Activated T-helper 2 cell treated with anti-CD3 and anti-CD28 coated beads, Interferon-gamma antibody, Interleukin-2, Interleukin-4, amounts not matched to agents 10 μg/mL and 5 μg/mL and 100 μg/mL, durations not matched to agents 14 hours and 24 hours and 36 hours (primary cell): ENCODE measurements around the gene FARS2. TPM values are rescaled to one million over a fixed set of nuclear protein-coding genes. Genes with fewer than 3 reads are reported as not detected.

Experiments used
- DNase-seq: peaks from one replicate; pipeline ENCODE4 v3.0.0; 2021; ENCODE audit warnings: low spot score
- H3K27ac Mint-ChIP-seq: one replicate; pipeline ENCODE4 v1.8.0; 2021; ENCODE audit warnings: mixed read lengths
- H3K27me3 Mint-ChIP-seq: one replicate; pipeline ENCODE4 v1.8.0; 2021; ENCODE audit warnings: low read depth, mixed read lengths
- H3K36me3 Mint-ChIP-seq: one replicate; pipeline ENCODE4 v1.8.0; 2021; ENCODE audit warnings: low read depth, mixed read lengths
- H3K4me1 Mint-ChIP-seq: one replicate; pipeline ENCODE4 v1.8.0; 2021; ENCODE audit warnings: low read depth, mixed read lengths
- H3K4me3 Mint-ChIP-seq: one replicate; pipeline ENCODE4 v1.8.0; 2021; ENCODE audit warnings: low read depth, mild to moderate bottlenecking, moderate library complexity, mixed read lengths
- H3K9me3 Mint-ChIP-seq: one replicate; pipeline ENCODE4 v1.8.0; 2021; ENCODE audit warnings: mixed read lengths
- intact Hi-C: fragments of 100-400 bp; cut with micrococcal nuclease; formaldehyde crosslinking; loops from one replicate; pipeline ENCODE4 v1.15.1; 2023
- total RNA-seq: library from RNA; stranded (reverse); gene quantifications from 2 replicates; pipeline ENCODE4 v1.2.3, GENCODE V29; 2022

Gene FARS2
- total RNA-seq, 1 donor from 2014 or later, result 19.7 TPM

DNA sequence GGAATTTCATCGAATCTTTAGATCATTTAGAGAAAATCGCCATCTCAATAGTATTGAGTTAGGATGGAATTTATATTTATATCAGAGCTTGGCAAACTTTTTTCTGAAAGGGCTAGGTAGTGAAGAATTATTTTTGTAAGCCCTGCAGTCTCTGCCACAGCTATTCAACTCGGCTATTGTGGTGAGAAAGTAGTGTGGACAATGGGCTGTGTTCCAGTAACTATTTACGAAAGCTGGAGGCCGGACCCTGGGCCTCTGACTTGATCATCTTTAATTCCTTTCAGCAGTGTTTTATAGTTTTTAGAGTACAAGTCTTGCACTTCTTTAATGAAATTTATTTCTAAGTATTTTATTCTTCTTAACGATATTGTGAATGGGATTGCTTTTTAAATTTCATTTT is 201.5 kb downstream of the FARS2 start:
- H3K9me3 Mint-ChIP-seq, result no peaks in the 10 kb centered on the region
- no peaks in the 10 kb centered on the region for H3K36me3 Mint-ChIP-seq
- peaks cover 11% of the 10 kb centered on the region for H3K4me1 Mint-ChIP-seq
- DNase-seq, result no peak
- no peaks in the 10 kb centered on the region for H3K27me3 Mint-ChIP-seq
- intact Hi-C loops, result no loop called here
- no peak overlapping the region for H3K4me3 Mint-ChIP-seq
- H3K27ac Mint-ChIP-seq, result no peak overlapping the region

DNA sequence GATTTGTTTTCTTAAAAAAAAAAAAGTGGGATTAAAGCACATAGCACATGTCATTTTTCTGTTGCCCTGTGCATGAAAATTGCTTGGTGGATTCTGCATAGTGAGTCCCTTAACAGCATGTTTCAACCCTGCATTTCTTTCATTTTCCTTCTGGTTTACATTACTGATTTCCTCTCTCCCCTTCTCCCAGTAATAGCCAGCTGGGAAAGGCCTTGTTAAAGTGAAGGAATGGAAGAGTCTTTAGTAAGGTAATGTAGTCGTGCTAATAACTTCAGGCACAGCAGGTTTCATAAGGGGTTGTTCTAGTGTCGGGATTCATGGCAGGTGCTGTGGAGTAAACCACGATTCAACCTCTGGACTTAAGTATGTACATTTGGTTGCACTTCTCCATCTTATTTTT is 202.4 kb downstream of the FARS2 start:
- H3K27me3 Mint-ChIP-seq, result no peaks in the 10 kb centered on the region
- peaks cover 14% of the 10 kb centered on the region for H3K4me1 Mint-ChIP-seq
- no peaks in the 10 kb centered on the region for H3K36me3 Mint-ChIP-seq
- intact Hi-C loops, result no loop called here
- H3K9me3 Mint-ChIP-seq, result no peaks in the 10 kb centered on the region
- H3K4me3 Mint-ChIP-seq, result no peak overlapping the region
- no peak overlapping the region for H3K27ac Mint-ChIP-seq
- no peak for DNase-seq

DNA sequence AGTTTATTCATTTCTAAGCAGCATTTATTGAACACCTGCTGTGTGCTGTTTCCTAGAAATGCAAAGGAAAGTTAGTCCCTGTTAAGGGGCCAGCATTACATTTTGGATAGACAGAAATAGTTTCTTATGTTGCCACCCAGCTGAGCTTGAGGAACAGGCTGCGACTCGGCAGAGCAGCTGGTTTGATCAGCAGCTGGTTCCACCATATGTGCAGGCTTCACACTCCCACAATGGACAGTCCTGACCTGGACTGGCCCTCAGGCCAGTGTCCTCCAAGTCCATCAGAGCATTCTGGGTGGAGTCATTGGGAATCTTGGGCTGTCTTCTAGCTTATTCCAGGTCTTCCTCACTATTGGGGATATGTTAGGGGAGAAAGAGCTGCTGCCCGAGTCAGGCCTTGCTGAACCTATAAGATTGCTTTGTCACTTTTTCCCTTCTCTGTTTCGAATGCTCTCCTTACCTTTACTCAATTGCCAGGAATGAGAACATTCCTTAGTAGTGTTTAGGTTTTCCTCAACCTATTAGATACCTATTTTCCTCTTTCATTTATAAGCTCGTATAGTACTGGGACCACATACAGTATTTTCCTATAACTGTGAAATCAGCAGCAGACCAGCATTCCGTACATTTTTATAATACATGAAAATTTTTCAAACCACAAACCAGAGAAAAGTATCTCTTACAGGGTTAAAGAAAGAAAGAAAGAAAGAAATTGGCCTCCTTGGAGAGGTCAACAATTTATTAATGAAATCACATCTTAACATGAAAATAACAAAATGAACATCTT is 203.0 kb downstream of the FARS2 start:
- intact Hi-C loops, result no loop called here
- Mint-ChIP-seq H3K27ac (no peak overlapping the region), H3K4me3 (no peak overlapping the region), H3K9me3 (no peaks in the 10 kb centered on the region), H3K27me3 (no peaks in the 10 kb centered on the region), H3K36me3 (no peaks in the 10 kb centered on the region), H3K4me1 (peaks cover 15% of the 10 kb centered on the region)
- no peak for DNase-seq

DNA sequence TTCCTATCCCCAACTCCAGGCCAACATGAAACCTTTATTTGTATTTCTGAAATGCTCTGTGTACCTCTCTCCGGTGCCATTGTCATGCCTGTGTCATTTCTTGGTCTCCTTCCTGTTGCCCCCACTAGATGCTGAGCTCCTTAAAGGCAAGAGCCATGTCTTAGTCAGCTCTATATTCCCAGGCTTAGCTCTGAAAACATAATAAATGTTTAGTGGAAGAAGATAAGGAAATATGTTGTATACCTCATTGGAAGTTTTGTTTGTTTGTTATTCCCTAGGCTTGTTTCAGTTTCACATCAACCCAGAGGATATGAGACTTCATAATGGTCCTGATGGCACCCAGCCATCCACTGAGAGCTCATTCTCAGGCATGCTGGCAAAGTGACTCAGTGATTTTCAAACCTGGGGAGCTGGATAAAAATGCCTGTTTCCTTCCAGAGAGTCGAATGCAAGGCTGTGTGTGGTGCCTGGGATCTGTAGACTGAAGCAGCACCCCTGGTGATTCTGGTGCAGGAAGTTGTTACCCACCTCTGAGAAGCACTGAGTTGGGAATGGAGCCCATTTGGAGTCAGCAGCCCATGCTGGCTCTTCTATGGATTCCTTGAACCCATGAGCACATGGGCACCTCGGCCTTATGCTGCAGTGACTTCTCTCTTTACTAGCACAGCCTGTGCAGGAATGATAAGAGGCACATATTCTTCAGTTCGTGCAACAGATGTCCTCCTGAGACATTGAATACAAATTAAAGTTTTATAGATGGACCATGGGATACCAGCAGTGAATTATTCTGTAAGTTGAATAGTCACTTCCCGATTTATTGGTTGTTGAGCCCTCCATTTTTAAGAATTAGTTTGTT is 205.2 kb downstream of the FARS2 start:
- no peak for DNase-seq
- no peaks in the 10 kb centered on the region for H3K9me3 Mint-ChIP-seq
- H3K4me1 Mint-ChIP-seq, result peaks cover 10% of the 10 kb centered on the region
- H3K27ac Mint-ChIP-seq, result no peak overlapping the region
- intact Hi-C loops, result no loop called here
- H3K36me3 Mint-ChIP-seq, result no peaks in the 10 kb centered on the region
- H3K4me3 Mint-ChIP-seq, result no peak overlapping the region
- H3K27me3 Mint-ChIP-seq, result no peaks in the 10 kb centered on the region

DNA sequence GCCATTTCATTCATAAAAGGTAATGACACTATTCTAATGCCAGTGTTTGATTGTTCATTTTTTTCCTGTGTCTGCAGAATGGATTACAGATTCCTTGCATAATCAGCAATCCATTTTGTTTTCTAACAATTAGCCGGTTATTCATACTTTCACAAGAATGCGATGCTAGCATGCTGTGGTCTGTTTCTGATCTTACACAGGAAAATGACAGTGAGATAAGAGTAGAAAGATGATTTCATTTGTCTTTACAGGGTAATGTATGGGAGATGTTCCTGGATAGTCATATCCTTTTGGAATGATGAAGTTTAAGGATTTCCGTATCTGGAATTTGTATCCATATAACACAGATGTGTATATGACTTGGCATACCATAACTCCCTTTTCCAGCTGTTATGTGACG is 207.3 kb downstream of the FARS2 start:
- Mint-ChIP-seq H3K4me3 (no peak overlapping the region), H3K9me3 (no peaks in the 10 kb centered on the region), H3K36me3 (no peaks in the 10 kb centered on the region), H3K27me3 (no peaks in the 10 kb centered on the region), H3K27ac (no peak overlapping the region), H3K4me1 (peaks cover 10% of the 10 kb centered on the region)
- DNase-seq, result no peak
- intact Hi-C loops, result no loop called here

DNA sequence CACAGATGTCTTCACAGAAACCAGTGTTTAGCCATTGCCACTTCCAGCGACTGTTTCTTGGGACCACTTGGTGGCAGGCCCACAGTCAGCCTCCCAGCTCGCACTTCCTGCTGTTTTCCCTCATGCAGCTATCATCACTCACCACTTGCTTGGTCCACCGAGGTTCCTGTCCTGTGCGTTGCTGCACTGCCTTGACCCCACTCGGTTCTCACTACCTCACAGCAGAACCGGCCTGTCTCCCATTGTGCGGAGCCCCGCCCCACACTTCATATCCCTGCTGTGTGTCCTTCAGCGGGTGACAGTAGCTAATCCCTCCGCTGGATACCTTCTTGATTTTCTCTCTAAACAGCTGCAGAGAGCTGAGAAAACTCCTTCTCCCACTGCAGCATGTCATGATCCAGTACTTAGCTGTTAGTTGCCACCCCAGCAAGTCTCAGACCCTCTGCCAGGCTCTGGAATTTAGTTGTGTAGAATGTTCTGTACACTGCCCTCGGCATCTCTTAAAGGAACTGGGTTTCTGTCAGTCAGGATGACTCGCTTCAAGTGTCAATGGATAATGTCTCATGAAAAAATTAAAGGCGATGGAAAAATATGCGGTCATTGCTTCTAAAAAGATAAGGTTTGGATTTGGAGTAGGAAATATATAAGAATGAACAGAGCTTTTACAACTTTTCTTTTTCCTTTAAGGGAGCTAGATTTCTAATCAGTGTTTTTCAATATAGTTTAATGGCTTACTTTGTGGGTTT is 208.0 kb downstream of the FARS2 start:
- H3K36me3 Mint-ChIP-seq, result no peaks in the 10 kb centered on the region
- no peak for DNase-seq
- intact Hi-C loops, result no loop called here
- H3K4me3 Mint-ChIP-seq, result no peak overlapping the region
- no peaks in the 10 kb centered on the region for H3K27me3 Mint-ChIP-seq
- H3K9me3 Mint-ChIP-seq, result no peaks in the 10 kb centered on the region
- no peak overlapping the region for H3K27ac Mint-ChIP-seq
- H3K4me1 Mint-ChIP-seq, result peaks cover 10% of the 10 kb centered on the region

DNA sequence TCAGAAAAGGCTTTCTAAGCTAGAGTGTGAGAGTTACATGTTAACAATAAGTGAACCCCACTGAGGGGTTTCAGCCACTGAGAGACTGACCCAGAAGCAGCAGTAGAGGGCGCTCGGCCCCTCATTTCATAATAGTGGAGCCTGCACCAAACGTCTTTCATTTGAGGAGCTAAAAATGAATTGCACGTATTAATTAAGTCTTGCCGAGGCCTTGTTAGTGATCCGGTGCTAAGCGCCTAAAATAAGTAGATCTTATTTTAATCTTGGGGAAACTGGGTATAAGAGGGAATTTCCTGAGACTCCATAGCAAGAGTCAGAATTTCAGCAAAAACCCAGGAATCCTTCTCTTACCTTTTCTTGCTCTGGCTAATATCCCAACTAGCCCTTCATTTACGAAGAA is 209.7 kb downstream of the FARS2 start:
- DNase-seq, result peak; percentile 45
- intact Hi-C loops, result loop anchor here (5.0 kb wide), 1 partner anchor 526 kb away; no protein-coding TSS in a partner anchor
- Mint-ChIP-seq H3K27ac (no peak overlapping the region), H3K36me3 (no peaks in the 10 kb centered on the region), H3K4me1 (peaks cover 10% of the 10 kb centered on the region), H3K4me3 (no peak overlapping the region), H3K27me3 (no peaks in the 10 kb centered on the region), H3K9me3 (no peaks in the 10 kb centered on the region)

DNA sequence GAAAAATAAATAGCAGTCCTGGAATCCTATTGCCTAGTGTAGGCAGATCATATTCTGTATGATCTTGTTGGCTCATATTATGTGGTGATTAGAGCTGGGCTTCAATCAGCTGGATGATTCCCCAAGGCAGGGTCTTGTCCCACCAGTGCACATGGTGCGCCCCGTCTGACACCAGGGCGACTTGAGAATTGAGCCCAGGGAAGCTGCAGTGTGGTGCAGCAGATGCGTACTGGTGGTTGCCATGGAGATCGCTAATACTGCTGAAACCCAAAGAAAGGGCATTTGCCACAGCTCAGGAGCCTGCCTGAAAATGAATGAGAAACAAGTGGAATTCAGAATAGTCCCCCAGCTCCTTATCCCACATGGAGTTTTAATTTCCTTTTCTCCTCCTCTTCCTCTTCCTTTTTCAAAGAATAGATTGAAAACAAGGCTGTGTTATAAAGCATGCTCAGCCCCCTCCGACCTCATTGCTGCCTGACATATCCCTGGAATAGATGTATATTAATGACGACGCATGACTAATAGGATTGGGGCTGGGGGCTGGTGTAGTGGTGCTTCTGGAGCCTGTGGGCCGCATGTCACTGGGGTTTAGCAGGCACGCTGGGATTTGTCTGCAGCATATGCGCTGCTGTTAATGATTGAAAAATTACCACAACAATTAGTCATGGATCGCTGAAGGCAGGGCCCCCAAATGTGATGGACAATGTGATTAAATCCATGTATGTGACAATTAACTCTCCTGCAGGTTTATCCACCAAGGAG is 210.5 kb downstream of the FARS2 start:
- no peaks in the 10 kb centered on the region for H3K9me3 Mint-ChIP-seq
- intact Hi-C loops, result loop anchor here (5.0 kb wide), 1 partner anchor 525 kb away; no protein-coding TSS in a partner anchor
- peaks cover 12% of the 10 kb centered on the region for H3K4me1 Mint-ChIP-seq
- H3K36me3 Mint-ChIP-seq, result no peaks in the 10 kb centered on the region
- H3K27me3 Mint-ChIP-seq, result no peaks in the 10 kb centered on the region
- no peak for DNase-seq
- no peak overlapping the region for H3K27ac Mint-ChIP-seq
- no peak overlapping the region for H3K4me3 Mint-ChIP-seq

DNA sequence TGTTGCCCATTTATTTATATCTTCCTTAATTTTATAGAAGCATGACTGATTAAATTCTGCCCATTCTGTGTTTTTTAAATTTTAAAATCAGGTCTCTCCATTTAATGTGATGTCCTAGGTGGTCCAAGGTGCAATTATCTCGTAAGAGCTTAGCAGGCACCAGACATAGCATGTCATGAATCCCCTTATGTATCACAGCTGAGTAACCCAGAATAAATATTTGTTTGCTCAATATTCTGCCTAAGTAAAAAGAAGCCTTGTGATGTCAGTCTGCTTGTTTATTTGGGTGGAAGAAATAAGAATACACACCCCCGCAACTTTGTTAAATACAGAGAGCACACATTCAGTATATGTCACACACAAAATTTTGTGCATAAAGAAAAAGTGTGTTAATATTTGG is 211.3 kb downstream of the FARS2 start:
- no peaks in the 10 kb centered on the region for H3K36me3 Mint-ChIP-seq
- DNase-seq, result no peak
- H3K27me3 Mint-ChIP-seq, result no peaks in the 10 kb centered on the region
- peaks cover 8% of the 10 kb centered on the region for H3K4me1 Mint-ChIP-seq
- no peak overlapping the region for H3K27ac Mint-ChIP-seq
- no peaks in the 10 kb centered on the region for H3K9me3 Mint-ChIP-seq
- no peak overlapping the region for H3K4me3 Mint-ChIP-seq
- intact Hi-C loops, result loop anchor here (5.0 kb wide), 1 partner anchor 525 kb away; no protein-coding TSS in a partner anchor

DNA sequence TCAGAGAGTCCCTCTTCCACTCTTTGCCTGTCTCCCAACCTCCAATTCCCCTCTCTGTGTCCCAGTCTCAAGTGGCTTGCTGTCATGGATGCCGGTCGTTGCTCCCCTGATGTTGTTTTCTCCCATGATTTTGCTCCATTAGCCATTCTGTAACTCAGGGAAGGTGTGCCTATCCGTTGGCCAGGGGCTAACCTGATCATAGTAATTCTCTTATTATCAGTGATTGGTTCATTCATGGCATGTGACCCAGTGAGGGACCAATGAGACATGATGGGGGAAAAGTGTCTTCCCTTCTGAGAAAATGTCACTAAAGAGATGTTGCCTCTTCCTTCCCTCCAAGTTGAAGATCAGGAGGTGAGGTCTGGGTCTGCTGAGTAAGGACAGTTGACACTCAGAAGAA is 214.5 kb downstream of the FARS2 start:
- H3K9me3 Mint-ChIP-seq, result no peaks in the 10 kb centered on the region
- no peak for DNase-seq
- H3K27me3 Mint-ChIP-seq, result no peaks in the 10 kb centered on the region
- H3K4me3 Mint-ChIP-seq, result no peak overlapping the region
- no peaks in the 10 kb centered on the region for H3K36me3 Mint-ChIP-seq
- H3K27ac Mint-ChIP-seq, result no peak overlapping the region
- peaks cover 3% of the 10 kb centered on the region for H3K4me1 Mint-ChIP-seq
- intact Hi-C loops, result no loop called here

DNA sequence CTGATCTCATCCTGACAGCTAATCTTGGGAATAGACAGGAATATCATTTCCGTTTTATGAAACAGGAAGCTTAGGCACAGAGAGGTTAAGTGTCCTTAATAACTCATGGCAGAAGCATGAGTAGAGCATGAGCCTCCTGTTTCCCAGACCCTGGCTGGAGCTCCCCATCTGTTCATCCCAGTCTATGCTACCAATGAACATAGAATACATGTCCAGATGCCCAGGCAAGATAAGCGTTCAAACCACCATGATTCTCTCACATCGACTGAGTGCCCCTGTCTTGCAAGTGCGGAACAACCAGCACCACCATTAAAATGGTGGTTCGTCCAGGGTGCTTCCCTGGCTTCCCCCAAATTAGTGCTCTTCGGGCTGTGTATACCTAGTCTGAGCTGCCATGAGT is 217.1 kb downstream of the FARS2 start:
- Mint-ChIP-seq H3K4me1 (peaks cover 3% of the 10 kb centered on the region), H3K9me3 (no peaks in the 10 kb centered on the region), H3K27ac (no peak overlapping the region), H3K36me3 (no peaks in the 10 kb centered on the region), H3K4me3 (no peak overlapping the region), H3K27me3 (no peaks in the 10 kb centered on the region)
- intact Hi-C loops, result no loop called here
- no peak for DNase-seq

DNA sequence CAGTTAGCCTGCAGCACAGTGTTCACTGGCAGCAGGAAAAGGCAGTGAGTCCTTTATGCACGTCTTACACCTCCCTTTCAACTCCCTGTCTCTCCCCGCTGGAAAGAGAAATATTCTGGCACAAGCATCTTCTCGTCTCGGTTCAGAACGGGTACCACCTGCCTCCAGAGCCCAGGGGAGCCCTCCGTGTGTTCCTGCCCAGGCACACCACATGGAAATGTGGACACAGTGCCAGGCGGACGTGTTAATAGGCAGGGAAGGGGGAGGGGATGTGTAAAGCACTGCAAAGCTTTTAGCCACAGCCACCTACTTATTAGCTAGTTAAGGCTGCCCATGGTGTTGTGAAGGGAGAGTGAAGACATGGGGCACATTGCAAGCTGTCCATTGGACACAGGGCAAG is 219.7 kb downstream of the FARS2 start:
- Mint-ChIP-seq H3K9me3 (no peaks in the 10 kb centered on the region), H3K27me3 (no peaks in the 10 kb centered on the region), H3K36me3 (no peaks in the 10 kb centered on the region), H3K4me1 (peaks cover 3% of the 10 kb centered on the region), H3K27ac (no peak overlapping the region), H3K4me3 (no peak overlapping the region)
- no peak for DNase-seq
- intact Hi-C loops, result no loop called here
